Calu3 (cell line): ENCODE measurements around the gene MS4A6A. TPM values are rescaled to one million over a fixed set of nuclear protein-coding genes. Genes with fewer than 3 reads are reported as not detected.
"Not testable (repeated sequence)": the region's sequence is repeated elsewhere in the genome, so short reads cannot be mapped to it uniquely, and the experiment has no call there.

Experiments
- BruUV-seq: library from RNA; stranded (reverse); fragments of 400-500 nt; replicated peaks from 2 replicates; lab custom pipeline; 2021; lab: Mats Ljungman, UMichigan
- CTCF ChIA-PET: fragments of 300-600 bp; sonication (Branson Sonifier 250); formaldehyde crosslinking; loops from one replicate; lab custom pipeline; 2022; ENCODE audit warnings: antibody characterized with exemption; lab: Charles Lee
- DNase-seq: peaks from one replicate; pipeline ENCODE4 v3.0.0; 2022
- H3K27ac Mint-ChIP-seq: one replicate; pipeline ENCODE4 v1.8.0; 2022; ENCODE audit warnings: mixed read lengths; ENCODE audit not compliant: unreplicated experiment
- H3K27me3 Mint-ChIP-seq: one replicate; pipeline ENCODE4 v1.8.0; 2022; ENCODE audit warnings: mixed read lengths; ENCODE audit not compliant: unreplicated experiment
- H3K36me3 Mint-ChIP-seq: one replicate; pipeline ENCODE4 v1.8.0; 2022; ENCODE audit warnings: mild to moderate bottlenecking, moderate library complexity, mixed read lengths; ENCODE audit not compliant: insufficient read depth, unreplicated experiment
- H3K4me1 Mint-ChIP-seq: one replicate; pipeline ENCODE4 v1.8.0; 2022; ENCODE audit warnings: mild to moderate bottlenecking, low read depth, mixed read lengths; ENCODE audit not compliant: unreplicated experiment
- H3K4me3 Mint-ChIP-seq: one replicate; pipeline ENCODE4 v1.8.0; 2022; ENCODE audit warnings: mild to moderate bottlenecking, low read depth, moderate library complexity, mixed read lengths; ENCODE audit not compliant: unreplicated experiment
- H3K9me3 Mint-ChIP-seq: one replicate; pipeline ENCODE4 v1.8.0; 2022; ENCODE audit warnings: low read depth, mixed read lengths; ENCODE audit not compliant: unreplicated experiment
- intact Hi-C: fragments of 100-400 bp; cut with micrococcal nuclease; formaldehyde crosslinking; loops from one replicate; pipeline ENCODE4 v1.10.0; 2022; ENCODE audit not compliant: unreplicated experiment
- total RNA-seq: library from RNA; stranded (reverse); gene quantifications from 2 replicates; pipeline ENCODE4 v1.2.3, GENCODE V29; 2022
- TF ChIP-seq, protein P1 (sequence below): fragments of 200-600 bp; IDR thresholded peaks from one replicate; pipeline ENCODE4 v1.8.0; 2022; ENCODE audit warnings: antibody characterized with exemption; ENCODE audit not compliant: unreplicated experiment

The MS4A6A gene
- total RNA-seq, 1 experiment from 2014 or later, result not detected

DNA sequence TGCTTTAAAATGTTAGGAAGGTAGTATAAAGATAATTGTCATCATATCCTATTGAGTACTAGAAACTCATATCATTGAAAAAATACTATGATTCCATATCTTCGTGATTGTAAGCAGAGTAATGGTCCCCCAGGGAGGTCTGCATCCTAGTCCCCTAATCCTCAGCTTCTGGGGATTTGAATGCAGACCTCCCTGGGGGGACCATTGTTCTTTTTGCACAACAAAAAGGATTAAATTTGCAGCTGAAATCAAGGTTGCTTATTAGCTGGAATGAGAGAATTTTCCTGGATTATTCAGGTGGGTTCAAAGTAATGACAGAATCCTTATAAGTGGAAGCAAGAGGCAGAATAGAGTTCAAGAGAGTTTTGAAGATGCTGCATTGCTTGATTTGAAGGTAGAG lies 26.1 kb upstream of the MS4A6A start:
- intact Hi-C loops, result no loop called here

DNA sequence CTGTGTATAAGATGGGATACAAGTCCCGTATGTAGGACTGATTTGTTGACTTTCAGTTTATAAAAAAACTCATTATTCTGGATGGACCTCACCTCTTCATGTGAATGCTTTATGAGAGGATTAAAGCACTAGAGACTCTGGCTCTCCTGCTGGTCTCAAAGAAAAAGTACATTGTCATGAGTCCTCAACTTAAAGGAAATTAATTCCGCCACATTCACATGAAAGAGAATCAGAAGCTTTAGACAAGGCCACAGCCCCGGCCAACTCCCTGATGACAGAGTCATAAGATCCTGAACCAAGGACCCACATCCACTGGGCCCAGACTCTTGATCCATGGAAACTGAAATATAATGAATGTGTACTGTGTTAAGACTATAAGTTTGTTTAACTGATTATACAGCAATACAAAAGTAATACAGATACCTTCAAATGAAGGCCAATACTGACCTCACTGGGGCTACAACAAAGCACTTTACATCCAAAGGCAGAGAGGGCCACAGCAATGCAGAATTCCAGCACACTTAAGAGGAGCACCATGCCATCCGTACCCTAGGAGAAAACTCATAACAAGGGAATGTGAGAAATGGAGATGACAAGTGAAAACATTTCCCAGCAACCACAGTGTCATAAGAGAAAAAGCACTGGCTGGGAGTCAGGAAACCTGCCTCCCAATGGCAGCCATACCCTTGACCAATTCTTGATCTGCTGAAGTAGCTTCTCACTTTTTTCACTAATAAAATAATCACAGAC lies 25.4 kb upstream of the MS4A6A start:
- no peaks in the 10 kb centered on the region for H3K27me3 Mint-ChIP-seq
- peaks cover 15% of the 10 kb centered on the region for H3K4me1 Mint-ChIP-seq
- H3K36me3 Mint-ChIP-seq, result no peaks in the 10 kb centered on the region
- peaks cover 2% of the 10 kb centered on the region for H3K9me3 Mint-ChIP-seq
- CTCF ChIA-PET, result no interaction called here
- H3K4me3 Mint-ChIP-seq, result no peak overlapping the region
- H3K27ac Mint-ChIP-seq, result no peak overlapping the region
- no peak for DNase-seq
- TF ChIP-seq, protein P1, sequence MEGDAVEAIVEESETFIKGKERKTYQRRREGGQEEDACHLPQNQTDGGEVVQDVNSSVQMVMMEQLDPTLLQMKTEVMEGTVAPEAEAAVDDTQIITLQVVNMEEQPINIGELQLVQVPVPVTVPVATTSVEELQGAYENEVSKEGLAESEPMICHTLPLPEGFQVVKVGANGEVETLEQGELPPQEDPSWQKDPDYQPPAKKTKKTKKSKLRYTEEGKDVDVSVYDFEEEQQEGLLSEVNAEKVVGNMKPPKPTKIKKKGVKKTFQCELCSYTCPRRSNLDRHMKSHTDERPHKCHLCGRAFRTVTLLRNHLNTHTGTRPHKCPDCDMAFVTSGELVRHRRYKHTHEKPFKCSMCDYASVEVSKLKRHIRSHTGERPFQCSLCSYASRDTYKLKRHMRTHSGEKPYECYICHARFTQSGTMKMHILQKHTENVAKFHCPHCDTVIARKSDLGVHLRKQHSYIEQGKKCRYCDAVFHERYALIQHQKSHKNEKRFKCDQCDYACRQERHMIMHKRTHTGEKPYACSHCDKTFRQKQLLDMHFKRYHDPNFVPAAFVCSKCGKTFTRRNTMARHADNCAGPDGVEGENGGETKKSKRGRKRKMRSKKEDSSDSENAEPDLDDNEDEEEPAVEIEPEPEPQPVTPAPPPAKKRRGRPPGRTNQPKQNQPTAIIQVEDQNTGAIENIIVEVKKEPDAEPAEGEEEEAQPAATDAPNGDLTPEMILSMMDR, result no peak
- no TSS peak for BruUV-seq
- intact Hi-C loops, result no loop called here

More for the DNA sequence above, 26.1 kb upstream of the MS4A6A start:
- CTCF ChIA-PET, result no interaction called here
- Mint-ChIP-seq H3K9me3 (peaks cover 2% of the 10 kb centered on the region), H3K36me3 (no peaks in the 10 kb centered on the region), H3K4me1 (peaks cover 15% of the 10 kb centered on the region), H3K27me3 (no peaks in the 10 kb centered on the region), H3K27ac (no peak overlapping the region), H3K4me3 (no peak overlapping the region)
- DNase-seq, result no peak
- TF ChIP-seq, protein P1, result no peak
- no TSS peak for BruUV-seq

DNA sequence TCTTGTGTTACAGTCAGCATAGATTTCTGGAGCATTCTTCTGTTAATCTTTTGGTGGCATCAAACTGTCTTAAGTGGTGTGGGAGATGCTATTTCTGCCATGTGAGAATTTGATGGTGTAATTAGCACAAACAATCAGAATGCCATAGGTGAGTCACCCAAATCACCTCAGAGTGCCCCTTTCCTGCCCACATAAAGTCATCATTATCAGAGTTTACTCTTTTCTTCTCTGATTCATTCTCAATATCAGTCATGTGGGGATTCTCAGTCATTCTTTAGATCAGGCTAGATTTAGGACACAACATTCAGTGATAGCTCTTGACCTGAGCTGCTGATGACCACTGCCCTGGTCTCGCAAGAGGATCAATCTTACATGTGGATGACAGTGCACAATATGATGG lies 23.7 kb upstream of the MS4A6A start:
- Mint-ChIP-seq H3K4me1 (peaks cover 15% of the 10 kb centered on the region), H3K36me3 (no peaks in the 10 kb centered on the region), H3K4me3 (no peak overlapping the region), H3K9me3 (peaks cover 2% of the 10 kb centered on the region), H3K27ac (no peak overlapping the region), H3K27me3 (no peaks in the 10 kb centered on the region)
- no TSS peak for BruUV-seq
- TF ChIP-seq, protein P1, result no peak
- CTCF ChIA-PET, result no interaction called here
- intact Hi-C loops, result no loop called here
- DNase-seq, result no peak

DNA sequence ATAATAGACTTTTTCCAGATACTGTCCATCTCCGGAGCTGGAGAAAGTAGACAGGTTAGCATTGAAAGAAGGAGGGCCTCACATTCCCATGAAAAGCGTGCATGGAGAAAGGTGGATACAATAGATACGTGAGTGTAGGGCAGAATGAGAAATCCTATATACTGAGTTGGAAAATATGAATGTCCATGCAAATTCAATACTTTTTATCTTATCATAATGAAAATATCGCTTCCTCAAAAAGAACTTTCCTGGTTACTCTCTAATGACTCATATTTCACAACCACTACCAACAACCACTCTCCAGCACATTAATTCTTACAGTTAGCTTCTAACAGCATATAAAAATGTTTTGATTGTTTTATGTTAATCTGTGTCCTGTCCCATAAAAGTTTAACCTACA lies 22.0 kb upstream of the MS4A6A start:
- BruUV-seq, result no TSS peak
- H3K4me1 Mint-ChIP-seq, result peaks cover 15% of the 10 kb centered on the region

DNA sequence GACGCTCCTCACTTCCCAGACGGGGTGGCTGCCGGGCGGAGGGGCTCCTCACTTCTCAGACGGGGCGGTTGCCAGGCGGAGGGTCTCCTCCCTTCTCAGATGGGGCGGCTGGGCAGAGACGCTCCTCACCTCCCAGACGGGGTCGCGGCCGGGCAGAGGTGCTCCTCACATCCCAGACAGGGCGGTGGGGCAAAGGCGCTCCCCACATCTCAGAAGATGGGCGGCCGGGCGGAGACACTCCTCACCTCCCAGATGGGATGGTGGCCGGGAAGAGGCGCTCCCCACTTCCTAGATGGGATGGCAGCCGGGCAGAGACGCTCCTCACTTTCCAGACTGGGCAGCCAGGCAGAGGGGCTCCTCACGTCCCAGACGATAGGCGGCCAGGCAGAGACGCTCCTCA lies 18.5 kb upstream of the MS4A6A start:
- H3K27me3 Mint-ChIP-seq, DNase-seq, H3K4me3 Mint-ChIP-seq, intact Hi-C loops, BruUV-seq, H3K27ac Mint-ChIP-seq, H3K36me3 Mint-ChIP-seq, H3K9me3 Mint-ChIP-seq, CTCF ChIA-PET: not testable (repeated sequence)
- peaks cover 15% of the 10 kb centered on the region for H3K4me1 Mint-ChIP-seq

More for the DNA sequence above, 22.0 kb upstream of the MS4A6A start:
- Mint-ChIP-seq H3K4me3 (no peak overlapping the region), H3K9me3 (no peaks in the 10 kb centered on the region), H3K27ac (no peak overlapping the region), H3K36me3 (no peaks in the 10 kb centered on the region), H3K27me3 (no peaks in the 10 kb centered on the region)
- intact Hi-C loops, result no loop called here
- DNase-seq, result no peak
- CTCF ChIA-PET, result interaction anchor here (0.8 kb wide), 1 partner anchor 36 kb away, joined by 3 read pairs; no protein-coding TSS in a partner anchor
- TF ChIP-seq, protein P1, result no peak
